OCI-LY7 (cell line): Measurements from ENCODE around the gene ZNF532.

Experiments
- CTCF ChIP-seq: fragments of 200-600 bp; sonication (generic); conservative IDR thresholded peaks from 2 replicates; pipeline ENCODE4 v1.5.1; 2014; ENCODE audit warnings: mild to moderate bottlenecking, antibody characterized with exemption, low read length, moderate library complexity, mixed read lengths
- EZH2phosphoT487 ChIP-seq: fragments of 200-600 bp; sonication (generic); IDR thresholded peaks from 2 replicates; pipeline ENCODE4 v1.6.1; 2018; ENCODE audit warnings: low read depth, borderline replicate concordance, mild to moderate bottlenecking, mixed run types, antibody characterized with exemption, low read length, moderate library complexity, mixed read lengths

GRCh38 chr18:59001166-59001565 lies 136.5 kb downstream of the ZNF532 start:
- no peak for TF ChIP-seq CTCF
- no peak for TF ChIP-seq EZH2phosphoT487
